ENCODE results near the gene ZNF440.
"Not testable (repeated sequence)": the region's sequence is repeated elsewhere in the genome, so short reads cannot be mapped to it uniquely, and the experiment has no call there.

ZNF440 gene

DNA sequence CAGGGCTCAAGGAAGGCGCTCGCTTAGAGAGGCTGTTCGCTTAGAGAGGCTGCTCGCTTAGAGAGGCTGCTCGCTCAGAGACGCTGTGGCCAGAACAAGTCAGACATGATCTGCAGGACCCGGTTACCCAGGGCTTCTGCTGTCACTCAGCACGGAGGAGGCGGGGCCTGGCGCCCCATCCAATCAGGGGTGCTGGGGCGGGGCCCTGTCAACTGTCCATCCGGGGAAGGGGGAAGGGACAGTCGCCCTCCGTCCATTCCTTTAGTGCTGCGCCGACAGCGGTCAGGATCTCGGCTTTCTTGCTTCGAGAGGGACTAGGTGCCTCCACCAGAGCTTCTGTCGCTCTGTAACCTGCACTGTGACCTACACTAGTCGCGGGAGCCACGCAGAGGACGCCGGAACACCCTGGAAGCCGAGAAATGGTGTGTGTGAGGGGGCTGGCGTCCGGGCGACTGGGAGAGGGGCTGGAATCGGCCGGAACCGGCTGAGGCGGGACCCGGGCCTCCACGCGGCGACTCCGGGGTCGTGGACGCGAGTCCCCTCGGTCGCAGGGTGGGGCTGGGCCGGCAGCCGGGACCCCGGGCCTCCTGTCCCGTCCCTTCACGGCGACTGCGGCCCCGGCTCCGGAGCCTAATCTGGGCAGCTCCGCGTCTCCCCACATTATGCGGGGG, at the start of gene ZNF440:
Gene ZNF440 (plus strand): TSS at position 245 of the 671 bp plus-strand sequence. CDS start 175 bp downstream, at position 420.
- DNase-seq, result peak; percentile 92

GRCh38 chr19:11766597-11767591, 47.2 kb upstream of the ZNF440 start, which contains the start of gene ZNF441:
ZNF441 (plus strand) TSS chr19:11767000; CDS start chr19:11767194, 194 bp downstream.
- DNase-seq, result peak; percentile 97

GRCh38 chr19:11767633-11768133, 46.4 kb upstream of the ZNF440 start:
- peak; percentile 21 for DNase-seq

- no peak for DNase-seq
Observed at GRCh38 chr19:11769995-11770394, 44.1 kb upstream of the ZNF440 start.

DNA sequence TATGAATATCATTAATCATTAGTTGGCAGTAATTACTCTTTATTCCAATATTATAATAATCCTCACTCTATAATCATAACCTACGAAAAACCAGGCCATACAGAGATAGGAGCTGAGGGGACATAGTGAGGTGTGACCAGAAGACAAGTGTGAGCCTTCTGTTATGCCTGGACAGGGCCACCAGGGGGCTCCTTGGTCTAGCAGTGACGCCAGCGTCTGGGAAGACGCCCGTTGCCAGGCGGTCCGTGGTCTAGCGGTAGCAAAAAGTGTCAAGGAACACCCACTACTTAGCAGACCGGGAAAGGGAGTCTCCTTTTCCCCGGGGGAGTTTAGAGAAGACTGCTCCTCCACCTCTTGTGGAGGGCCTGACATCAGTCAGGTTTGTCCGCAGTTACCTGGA, 42.6 kb upstream of the ZNF440 start:
- DNase-seq, result not testable (repeated sequence)

DNA sequence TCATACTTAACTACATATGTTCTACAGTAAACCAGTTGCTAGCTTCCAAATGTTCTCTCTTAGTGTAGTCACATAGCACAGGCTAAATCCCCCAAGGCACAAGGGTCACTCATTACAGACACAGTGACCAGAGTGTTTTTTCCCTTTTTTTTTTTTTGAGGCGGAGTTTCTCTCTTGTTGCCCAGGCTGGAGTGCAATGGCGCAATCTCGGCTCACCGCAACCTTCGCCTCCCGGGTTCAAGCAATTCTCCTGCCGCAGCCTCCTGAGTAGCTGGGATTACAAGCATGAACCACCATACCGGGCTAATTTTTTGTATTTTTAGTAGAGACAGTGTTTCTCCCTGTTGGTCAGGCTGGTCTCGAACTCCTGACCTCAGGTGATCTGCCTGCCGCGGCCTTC, 37.4 kb upstream of the ZNF440 start:
- DNase-seq, result not testable (repeated sequence)

DNA sequence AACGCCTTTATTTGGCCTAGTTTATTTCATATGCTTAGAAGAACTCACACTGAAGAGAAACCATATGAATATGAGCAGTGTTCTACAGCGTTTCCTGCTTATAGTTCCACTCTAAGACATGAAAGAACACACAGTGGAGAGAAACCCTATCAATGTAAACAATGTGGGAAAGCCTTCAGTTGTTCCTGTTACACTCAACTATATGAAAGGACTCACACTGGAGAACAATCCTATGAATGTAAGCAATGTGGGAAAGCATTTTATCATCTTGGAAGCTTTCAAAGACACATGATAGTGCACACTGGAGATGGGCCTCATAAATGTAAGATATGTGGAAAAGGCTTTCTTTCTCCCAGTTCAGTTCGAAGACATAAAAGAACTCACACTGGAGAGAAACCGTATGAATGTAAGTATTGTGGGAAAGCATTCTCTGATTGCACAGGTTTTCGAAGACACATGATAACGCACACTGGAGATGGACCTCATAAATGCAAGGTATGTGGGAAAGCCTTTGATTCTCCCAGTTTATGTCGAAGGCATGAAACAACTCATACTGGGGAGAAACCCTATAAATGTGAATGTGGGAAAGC, 33.5 kb upstream of the ZNF440 start:
- no peak for DNase-seq

GRCh38 chr19:11781295-11782057, 32.6 kb upstream of the ZNF440 start:
- no peak for DNase-seq

DNA sequence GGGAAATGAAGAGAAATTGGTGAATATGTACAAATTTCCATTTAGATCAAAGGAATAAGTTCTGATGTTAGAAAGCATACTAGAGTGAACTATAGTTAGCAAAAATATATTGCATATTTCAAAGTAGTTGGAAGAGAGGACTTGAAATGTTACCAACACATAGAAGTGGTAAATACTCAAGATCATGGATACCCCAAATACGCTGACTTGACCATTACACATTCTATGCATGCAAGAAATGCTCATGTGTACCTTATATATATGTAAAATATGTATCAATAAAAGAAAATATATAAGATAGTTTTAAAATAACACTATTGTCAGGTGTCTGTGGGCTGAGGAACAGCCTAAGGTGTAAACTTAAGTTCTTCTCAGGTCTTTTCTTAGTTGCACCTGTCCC, 30.3 kb upstream of the ZNF440 start:
- no peak for DNase-seq

- DNase-seq, result no peak
Observed at GRCh38 chr19:11784356-11784755, 29.7 kb upstream of the ZNF440 start.

- no peak for DNase-seq
Observed at GRCh38 chr19:11787536-11787935, 26.5 kb upstream of the ZNF440 start.

DNA sequence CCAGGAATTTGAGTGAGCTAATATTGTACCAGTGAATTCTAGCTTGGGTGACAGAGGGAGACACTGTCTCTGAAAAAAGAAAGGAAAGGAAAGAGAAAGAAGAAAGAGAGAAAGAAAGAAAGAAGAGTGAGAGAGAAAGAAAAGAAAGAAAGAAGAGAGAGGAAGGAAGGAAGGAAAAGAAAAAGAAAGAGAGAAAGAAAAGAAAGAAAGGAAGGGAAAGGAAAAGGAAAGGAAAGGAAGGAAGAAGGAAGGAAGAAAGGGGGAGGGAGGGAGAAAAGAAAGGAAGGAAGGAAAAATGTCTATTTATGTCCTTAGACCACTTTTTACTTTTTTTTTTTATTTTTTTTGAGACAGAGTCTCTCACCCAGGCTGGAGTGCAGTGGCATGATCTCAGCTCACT, 21.1 kb upstream of the ZNF440 start:
- DNase-seq, result no peak

GRCh38 chr19:11797491-11797890, 16.6 kb upstream of the ZNF440 start:
- peak; percentile 81 for DNase-seq

DNA sequence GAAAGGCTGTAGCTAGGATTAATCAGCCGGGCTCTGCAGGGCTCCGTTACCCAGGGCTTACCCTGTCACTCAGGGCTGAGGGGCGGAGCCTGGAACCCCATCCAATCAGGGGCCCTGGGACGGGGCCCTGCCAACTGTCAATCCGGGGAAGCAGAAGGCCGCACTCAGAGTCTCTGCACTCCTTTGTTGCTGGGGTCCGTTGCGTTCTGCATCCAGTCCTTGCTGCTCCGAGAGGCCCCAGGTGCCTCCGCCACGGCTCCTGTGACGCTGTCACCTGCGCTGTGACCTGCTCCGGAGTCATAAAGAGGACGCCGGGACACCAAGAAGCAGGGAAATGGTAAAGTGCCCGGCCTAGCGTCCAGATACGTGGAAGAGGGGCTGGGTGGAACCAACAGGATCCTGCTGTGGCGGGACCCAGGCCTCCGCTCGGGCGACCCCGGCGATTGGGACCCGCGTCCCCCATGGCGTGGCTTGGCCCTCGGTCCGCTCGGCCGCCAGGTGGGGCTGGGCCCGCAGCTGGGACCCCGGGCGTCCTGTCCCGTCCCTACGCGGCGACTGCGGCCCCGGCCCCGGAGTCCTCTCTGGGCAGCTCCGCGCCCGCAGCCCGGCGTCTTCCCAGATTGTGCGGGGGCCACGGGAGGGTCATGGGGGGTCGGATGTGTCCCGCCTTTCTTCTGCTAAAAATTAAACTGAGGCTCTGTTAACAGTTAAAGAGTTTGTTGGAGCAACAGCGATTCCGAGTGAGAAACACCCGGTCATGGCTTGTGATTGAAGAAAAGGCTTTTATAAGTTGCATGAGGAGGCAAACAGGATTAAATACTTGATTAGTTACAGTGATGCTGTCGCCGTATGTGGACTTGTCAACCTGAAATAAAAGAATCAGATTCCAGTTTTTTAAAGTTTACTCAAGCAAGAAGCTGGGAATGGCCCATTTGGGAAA, 15.4 kb upstream of the ZNF440 start, which contains the start of gene ZNF491:
Gene ZNF491 (plus strand): TSS at position 133 of the 940 bp plus-strand sequence. CDS start 7,431 bp downstream, outside the sequence.
- peak; percentile 88 for DNase-seq

DNA sequence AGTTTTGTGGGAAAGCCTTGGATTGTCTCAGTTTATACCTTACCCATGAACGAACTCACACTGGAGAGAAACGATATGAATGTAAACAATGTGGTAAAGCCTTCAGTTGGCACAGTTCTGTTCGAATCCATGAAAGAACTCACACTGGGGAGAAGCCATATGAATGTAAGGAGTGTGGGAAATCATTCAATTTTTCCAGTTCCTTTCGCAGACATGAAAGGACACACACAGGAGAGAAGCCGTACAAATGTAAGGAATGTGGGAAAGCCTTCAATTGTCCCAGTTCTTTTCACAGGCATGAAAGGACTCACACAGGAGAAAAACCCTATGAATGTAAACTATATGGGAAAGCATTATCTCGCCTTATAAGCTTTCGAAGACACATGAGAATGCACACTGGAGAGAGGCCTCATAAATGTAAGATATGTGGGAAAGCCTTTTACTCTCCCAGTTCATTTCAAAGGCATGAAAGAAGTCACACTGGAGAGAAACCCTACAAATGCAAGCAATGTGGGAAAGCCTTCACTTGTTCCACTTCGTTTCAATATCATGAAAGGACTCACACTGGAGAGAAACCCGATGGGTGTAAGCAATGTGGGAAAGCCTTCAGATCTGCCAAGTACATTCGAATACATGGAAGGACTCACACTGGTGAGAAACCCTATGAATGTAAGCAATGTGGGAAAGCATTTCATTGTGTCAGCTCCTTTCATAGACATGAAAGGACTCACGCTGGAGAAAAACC, 7.5 kb upstream of the ZNF440 start:
- DNase-seq, result no peak

GRCh38 chr19:11807099-11807380, 7.0 kb upstream of the ZNF440 start:
- no peak for DNase-seq

GRCh38 chr19:11813703-11814028, 407 bp upstream of the ZNF440 start:
- no peak for DNase-seq

DNA sequence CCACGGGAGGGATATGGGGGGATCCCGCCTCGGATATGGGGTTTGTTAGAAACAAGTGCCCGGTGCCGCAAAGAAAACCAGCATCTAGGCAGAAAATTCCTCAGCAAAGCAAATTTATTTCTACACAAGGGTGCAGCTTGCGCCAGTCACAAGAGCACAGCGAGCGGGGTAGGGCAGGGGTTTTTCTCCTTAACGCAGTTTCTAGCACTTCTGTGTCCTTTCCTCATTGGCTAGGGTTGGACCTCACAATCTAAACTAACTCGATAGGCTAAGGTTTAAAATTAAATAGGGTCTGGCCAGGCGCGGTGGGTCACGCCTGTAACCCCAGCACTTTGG, 595 bp downstream of the ZNF440 start:
- peak; percentile 17 for DNase-seq

- no peak for DNase-seq
Observed at GRCh38 chr19:11821474-11822109, 7.5 kb downstream of the ZNF440 start.

Measured in inflammatory macrophage treated with lipopolysaccharide for 4 hours (primary cell).